SU-DHL-6 (cell line): ENCODE measurements around the gene MYOF.

Experiments used
- H2AFZ ChIP-seq: fragments of 200-600 bp; sonication (generic); 2 replicates; pipeline ENCODE4 v1.6.1; 2014; ENCODE audit warnings: low read depth, mild to moderate bottlenecking, moderate library complexity, mixed read lengths, antibody characterized with exemption, low read length; ENCODE audit not compliant: severe bottlenecking
- H3F3A ChIP-seq: fragments of 200-600 bp; shearing (Covaris generic); 2 replicates; pipeline ENCODE4 v1.6.0; 2016; ENCODE audit warnings: antibody characterized with exemption, mild to moderate bottlenecking; ENCODE audit not compliant: insufficient read depth
- H3K27ac ChIP-seq: fragments of 200-600 bp; sonication (generic); 2 replicates; pipeline ENCODE4 v1.5.1; 2016; ENCODE audit warnings: low read depth, mild to moderate bottlenecking, low read length, moderate library complexity, mixed read lengths
- H3K27me3 ChIP-seq: fragments of 200-600 bp; sonication (generic), shearing (Covaris generic); 2 replicates; pipeline ENCODE4 v1.6.0; 2014; ENCODE audit warnings: mild to moderate bottlenecking, low read length
- H3K36me3 ChIP-seq: fragments of 200-600 bp; sonication (generic); 2 replicates; pipeline ENCODE4 v1.6.1; 2014; ENCODE audit warnings: mild to moderate bottlenecking, low read length, mixed read lengths
- H3K4me2 ChIP-seq: fragments of 300-600, 200-600 bp; shearing (Covaris generic), sonication (generic); 2 replicates; pipeline ENCODE4 v1.6.0; 2014; ENCODE audit warnings: low read length, low read depth, mild to moderate bottlenecking; ENCODE audit not compliant: poor library complexity, severe bottlenecking
- H3K4me3 ChIP-seq: fragments of 200-600 bp; sonication (generic); 2 replicates; pipeline ENCODE4 v1.5.1; 2014; ENCODE audit warnings: antibody characterized with exemption, low read length, mild to moderate bottlenecking, mixed read lengths; ENCODE audit not compliant: insufficient read depth, poor library complexity, severe bottlenecking
- H3K79me2 ChIP-seq: fragments of 200-600 bp; sonication (generic); 2 replicates; pipeline ENCODE4 v1.6.1; 2014; ENCODE audit warnings: mild to moderate bottlenecking, low read length, moderate library complexity; ENCODE audit not compliant: insufficient read depth
- H3K9ac ChIP-seq: fragments of 200-600 bp; sonication (generic); 2 replicates; pipeline ENCODE4 v1.7.0; 2014; ENCODE audit warnings: mild to moderate bottlenecking, low read length
- H3K9me2 ChIP-seq: fragments of 200-600 bp; sonication (generic); replicated peaks from 2 replicates; pipeline ENCODE4 v1.6.1; 2014; ENCODE audit warnings: low read length; ENCODE audit not compliant: insufficient read depth
- H3K9me3 ChIP-seq: fragments of 200-600 bp; sonication (generic); 2 replicates; pipeline ENCODE4 v1.6.1; 2014; ENCODE audit warnings: low read length, mixed read lengths; ENCODE audit not compliant: insufficient read depth
- H4K20me1 ChIP-seq: fragments of 200-600 bp; sonication (generic); 2 replicates; pipeline ENCODE4 v1.6.1; 2014; ENCODE audit warnings: low read depth, mild to moderate bottlenecking, antibody characterized with exemption, low read length, moderate library complexity, mixed read lengths
- EZH2phosphoT487 ChIP-seq: fragments of 200-600 bp; sonication (generic), shearing (Covaris generic); conservative IDR thresholded peaks from 2 replicates; pipeline ENCODE4 v1.6.1; 2018; ENCODE audit warnings: mild to moderate bottlenecking, antibody characterized with exemption, low read length, moderate library complexity, mixed read lengths
- TF ChIP-seq, protein P1 (sequence below): fragments of 200-600 bp; sonication (generic); IDR thresholded peaks from one replicate; pipeline ENCODE4 v1.5.1; 2017; ENCODE audit warnings: antibody characterized with exemption, mild to moderate bottlenecking, low read length, moderate library complexity; ENCODE audit not compliant: insufficient read depth, poor library complexity, severe bottlenecking

Gene MYOF

GRCh38 chr10:93300981-93301380 is 181.2 kb downstream of the MYOF start:
- Histone ChIP-seq H3K9me3 (no peaks in the 10 kb centered on the region), H3K4me2 (no peak overlapping the region), H3K27ac (no peak overlapping the region), H3K79me2 (no peaks in the 10 kb centered on the region), H2AFZ (no peak overlapping the region), H3K9me2 (no peaks in the 10 kb centered on the region), H3F3A (no peaks in the 10 kb centered on the region), H3K4me3 (no peak overlapping the region), H3K36me3 (no peaks in the 10 kb centered on the region), H3K9ac (no peak overlapping the region), H4K20me1 (no peaks in the 10 kb centered on the region), H3K27me3 (no peaks in the 10 kb centered on the region)
- TF ChIP-seq EZH2phosphoT487: no peak
- TF ChIP-seq, protein P1, sequence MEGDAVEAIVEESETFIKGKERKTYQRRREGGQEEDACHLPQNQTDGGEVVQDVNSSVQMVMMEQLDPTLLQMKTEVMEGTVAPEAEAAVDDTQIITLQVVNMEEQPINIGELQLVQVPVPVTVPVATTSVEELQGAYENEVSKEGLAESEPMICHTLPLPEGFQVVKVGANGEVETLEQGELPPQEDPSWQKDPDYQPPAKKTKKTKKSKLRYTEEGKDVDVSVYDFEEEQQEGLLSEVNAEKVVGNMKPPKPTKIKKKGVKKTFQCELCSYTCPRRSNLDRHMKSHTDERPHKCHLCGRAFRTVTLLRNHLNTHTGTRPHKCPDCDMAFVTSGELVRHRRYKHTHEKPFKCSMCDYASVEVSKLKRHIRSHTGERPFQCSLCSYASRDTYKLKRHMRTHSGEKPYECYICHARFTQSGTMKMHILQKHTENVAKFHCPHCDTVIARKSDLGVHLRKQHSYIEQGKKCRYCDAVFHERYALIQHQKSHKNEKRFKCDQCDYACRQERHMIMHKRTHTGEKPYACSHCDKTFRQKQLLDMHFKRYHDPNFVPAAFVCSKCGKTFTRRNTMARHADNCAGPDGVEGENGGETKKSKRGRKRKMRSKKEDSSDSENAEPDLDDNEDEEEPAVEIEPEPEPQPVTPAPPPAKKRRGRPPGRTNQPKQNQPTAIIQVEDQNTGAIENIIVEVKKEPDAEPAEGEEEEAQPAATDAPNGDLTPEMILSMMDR: no peak

DNA sequence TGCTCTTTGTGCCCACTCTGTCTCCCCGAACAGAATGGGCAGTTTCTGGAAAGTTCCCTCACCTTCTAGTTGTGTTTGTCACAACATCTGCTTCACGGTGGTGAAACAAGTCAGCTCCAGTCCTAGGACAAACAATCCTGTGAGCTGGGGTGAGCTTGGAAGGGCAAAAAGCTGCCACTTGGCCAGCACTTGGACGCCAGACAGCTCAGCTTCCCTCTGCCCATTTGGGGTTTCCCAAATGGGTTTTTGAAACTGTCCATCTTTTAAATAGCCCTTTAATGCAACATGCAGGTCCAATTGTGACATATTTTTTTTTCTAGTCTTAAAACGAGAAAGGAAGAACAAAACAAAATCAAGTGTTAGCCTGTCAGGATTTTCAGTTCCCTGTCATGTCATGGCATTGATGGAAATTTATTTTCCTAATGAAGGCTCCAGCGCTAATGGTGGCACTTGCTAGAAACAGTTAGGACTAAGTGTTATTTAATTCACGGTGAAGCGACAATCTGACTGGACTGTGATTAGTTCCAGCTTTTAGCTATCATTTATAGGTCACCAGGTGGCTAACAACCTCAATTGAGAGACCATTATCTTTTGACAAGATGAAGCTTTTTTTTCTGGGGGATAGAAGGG is 181.7 kb downstream of the MYOF start:
- TF ChIP-seq, protein P1: no peak
- TF ChIP-seq EZH2phosphoT487: no peak
- no peaks in the 10 kb centered on the region for H3K36me3 ChIP-seq
- H3K79me2 ChIP-seq: no peaks in the 10 kb centered on the region
- no peaks in the 10 kb centered on the region for H3K27me3 ChIP-seq
- no peak overlapping the region for H2AFZ ChIP-seq
- no peak overlapping the region for H3K9ac ChIP-seq
- H3K27ac ChIP-seq: no peak overlapping the region
- no peaks in the 10 kb centered on the region for H3K9me3 ChIP-seq
- H3F3A ChIP-seq: no peaks in the 10 kb centered on the region
- H3K9me2 ChIP-seq: no peaks in the 10 kb centered on the region
- no peaks in the 10 kb centered on the region for H4K20me1 ChIP-seq
- no peak overlapping the region for H3K4me3 ChIP-seq
- H3K4me2 ChIP-seq: no peak overlapping the region

DNA sequence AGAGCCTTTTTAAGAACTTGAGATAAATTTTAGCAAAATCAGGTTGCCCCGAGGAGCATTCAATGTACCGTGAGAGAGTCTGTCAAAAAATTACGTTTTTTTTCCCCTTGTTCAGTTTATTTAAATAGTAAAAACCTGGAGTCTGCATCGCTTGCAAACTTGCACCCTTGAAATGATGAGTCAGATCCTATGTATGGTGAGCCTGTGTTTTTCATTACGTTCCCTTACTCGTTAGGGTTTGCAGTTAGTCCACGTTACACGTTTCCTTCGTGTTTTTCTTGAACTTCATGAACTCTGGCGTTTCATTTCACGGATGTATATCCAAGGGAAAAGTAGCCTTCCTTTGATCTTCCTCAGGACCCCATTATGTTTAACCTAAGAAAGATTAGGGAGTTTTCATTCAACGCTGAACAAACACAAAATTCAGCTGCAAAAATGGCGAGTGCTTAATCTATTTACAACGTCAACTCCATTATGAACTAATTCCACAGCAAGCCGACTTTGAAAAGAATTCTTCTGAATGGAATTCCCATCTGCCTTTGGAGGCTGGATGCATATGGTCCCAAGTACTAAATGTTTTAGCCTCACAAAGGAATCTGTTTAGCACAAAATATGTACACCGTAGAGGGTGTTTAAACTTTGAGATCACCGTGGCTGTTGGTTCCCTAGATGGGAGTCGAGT is 182.4 kb downstream of the MYOF start:
- H3K36me3 ChIP-seq: no peaks in the 10 kb centered on the region

More for the DNA sequence above, 182.4 kb downstream of the MYOF start:
- Histone ChIP-seq H3K4me3 (no peak overlapping the region), H3K4me2 (no peak overlapping the region), H3K9me2 (no peaks in the 10 kb centered on the region), H3K79me2 (no peaks in the 10 kb centered on the region), H3K9me3 (no peaks in the 10 kb centered on the region), H4K20me1 (no peaks in the 10 kb centered on the region), H2AFZ (no peak overlapping the region), H3K9ac (no peak overlapping the region), H3K27ac (no peak overlapping the region), H3F3A (no peaks in the 10 kb centered on the region), H3K27me3 (no peaks in the 10 kb centered on the region)
- no peak for TF ChIP-seq EZH2phosphoT487
- TF ChIP-seq, protein P1: no peak
